A549 (cell line): ENCODE data around the gene PELI3. TPM values are rescaled to one million over a fixed set of nuclear protein-coding genes. Genes with fewer than 3 reads are reported as not detected.

Experiments used
- CBX8 ChIP-seq: fragments of 200-600 bp; sonication (generic); IDR thresholded peaks from 2 replicates; pipeline ENCODE4 v1.6.1; 2016
- CHD4 ChIP-seq: fragments of 200-600 bp; sonication (generic); IDR thresholded peaks from 2 replicates; pipeline ENCODE4 v1.6.1; 2016; ENCODE audit warnings: antibody characterized with exemption, mild to moderate bottlenecking, borderline replicate concordance
- CTCF ChIP-seq: fragments of >200 bp; sonication (Bioruptor Twin); formaldehyde crosslinking; IDR thresholded peaks from 3 replicates; pipeline ENCODE4 v1.5.1; 2016
- ELK1 ChIP-seq: fragments of 150-350 bp; IDR thresholded peaks from 2 replicates; pipeline ENCODE4 v1.6.1; 2014; ENCODE audit warnings: low read depth, mild to moderate bottlenecking, low read length
- ESRRA ChIP-seq: fragments of 150-350 bp; IDR thresholded peaks from 2 replicates; pipeline ENCODE4 v1.6.1; 2014; ENCODE audit warnings: mild to moderate bottlenecking, low read length, borderline replicate concordance
- FOSL2 ChIP-seq, 2 experiments: fragments of 450-650 bp in 1 of 2; fragments of >200 bp in 1 of 2; sonication (Bioruptor Twin) in 1 of 2; formaldehyde crosslinking; IDR thresholded peaks; 2 replicates each; pipeline versions ENCODE4 v1.5.0 to v1.6.1; 2016 to 2020; ENCODE audit warnings: mild to moderate bottlenecking in 1 of 2, moderate library complexity in 1 of 2
- GATA3 ChIP-seq: IDR thresholded peaks from 2 replicates; pipeline ENCODE4 v1.6.1; 2012; ENCODE audit warnings: borderline replicate concordance
- HES2 ChIP-seq: fragments of >200 bp; sonication (Bioruptor Twin); formaldehyde crosslinking; IDR thresholded peaks from 2 replicates; pipeline ENCODE4 v1.6.1; 2016
- JUN ChIP-seq, 2 experiments: fragments of >200 bp; sonication (Bioruptor Twin); formaldehyde crosslinking; IDR thresholded peaks; 2 replicates in 1 of 2; 3 replicates in 1 of 2; pipeline ENCODE4 v1.6.1; 2016 to 2017
- JUNB ChIP-seq: fragments of >200 bp; sonication (Bioruptor Twin); formaldehyde crosslinking; IDR thresholded peaks from 2 replicates; pipeline ENCODE4 v1.6.1; 2016
- KDM1A ChIP-seq: fragments of 200-600 bp; sonication (generic); IDR thresholded peaks from 2 replicates; pipeline ENCODE4 v1.6.1; 2016; ENCODE audit warnings: low read depth, mild to moderate bottlenecking
- KDM5A ChIP-seq: fragments of 200-600 bp; sonication (generic); IDR thresholded peaks from 2 replicates; pipeline ENCODE4 v1.6.1; 2016; ENCODE audit warnings: antibody characterized with exemption, mild to moderate bottlenecking
- MAFK ChIP-seq: fragments of 450-650 bp; IDR thresholded peaks from 2 replicates; pipeline ENCODE4 v1.6.1; 2014; ENCODE audit not compliant: partially characterized antibody
- MYC ChIP-seq: IDR thresholded peaks from 2 replicates; pipeline ENCODE4 v1.6.1; 2012; ENCODE audit warnings: mild to moderate bottlenecking, inconsistent platforms, low read length, improper control_type of control experiment, borderline replicate concordance
- NFE2L2 ChIP-seq: fragments of 150-350 bp; conservative IDR thresholded peaks from 2 replicates; pipeline ENCODE4 v1.6.1; 2014; ENCODE audit warnings: low read length
- NR3C1 ChIP-seq: fragments of >200 bp; sonication (Bioruptor Twin); formaldehyde crosslinking; IDR thresholded peaks from 3 replicates; pipeline ENCODE4 v1.6.1; 2017
- PHF8 ChIP-seq: fragments of 200-600 bp; sonication (generic); IDR thresholded peaks from 2 replicates; pipeline ENCODE4 v1.6.1; 2016; ENCODE audit warnings: low read depth, mild to moderate bottlenecking, antibody characterized with exemption, moderate library complexity, borderline replicate concordance
- POLR2A ChIP-seq: IDR thresholded peaks from 2 replicates; pipeline ENCODE4 v1.6.1; 2012; ENCODE audit warnings: mild to moderate bottlenecking, low read length
- RARB ChIP-seq: fragments of 250-450 bp; sonication (Bioruptor Pico); IDR thresholded peaks from 2 replicates; pipeline ENCODE4 v1.8.0; 2021; ENCODE audit warnings: mild to moderate bottlenecking, moderate library complexity
- RCOR1 ChIP-seq: fragments of 150-350 bp; IDR thresholded peaks from 2 replicates; pipeline ENCODE4 v1.6.1; 2014; ENCODE audit warnings: antibody characterized with exemption, low read length, low read depth
- RNF2 ChIP-seq: fragments of 200-600 bp; sonication (generic); IDR thresholded peaks from 2 replicates; pipeline ENCODE4 v1.6.1; 2016; ENCODE audit warnings: low read depth, mild to moderate bottlenecking, antibody characterized with exemption, moderate library complexity, borderline replicate concordance
- SMC3 ChIP-seq: fragments of >200 bp; sonication (Bioruptor Twin); formaldehyde crosslinking; IDR thresholded peaks from 3 replicates; pipeline ENCODE4 v1.6.1; 2018; ENCODE audit warnings: inconsistent platforms
- ZC3H11A ChIP-seq: fragments of 450-650 bp; IDR thresholded peaks from 2 replicates; pipeline ENCODE4 v1.6.1; 2014; ENCODE audit warnings: antibody characterized with exemption, mild to moderate bottlenecking
- ZFP36 ChIP-seq: fragments of 450-650 bp; IDR thresholded peaks from 2 replicates; pipeline ENCODE4 v1.6.1; 2014; ENCODE audit warnings: borderline replicate concordance; ENCODE audit not compliant: partially characterized antibody
- ZNF302 ChIP-seq: fragments of 250-450 bp; sonication (Bioruptor Pico); IDR thresholded peaks from 2 replicates; pipeline ENCODE4 v1.9.0; 2021; ENCODE audit warnings: inconsistent platforms, mild to moderate bottlenecking, moderate library complexity
- ZSCAN20 ChIP-seq: fragments of 250-450 bp; sonication (Bioruptor Pico); IDR thresholded peaks from 2 replicates; pipeline ENCODE4 v1.8.0; 2022; ENCODE audit warnings: mild to moderate bottlenecking, moderate library complexity
- polyA plus RNA-seq, 4 experiments: library from polyadenylated mRNA; depleted of rRNA in 3 of 4; stranded (reverse); fragments of >200 nt; fragmentation: RNase III in 1 of 4; extraction: RNeasy Plus Mini Kit Qiagen cat#74134 plus additional on column Dnase treatment in 1 of 4; gene quantifications; 2 replicates in 3 of 4; 3 replicates in 1 of 4; pipeline ENCODE4 v1.2.3, GENCODE V29; 2011 to 2017
- TF ChIP-seq, protein P1 (sequence below): fragments of 450-650 bp; IDR thresholded peaks from 2 replicates; pipeline ENCODE4 v1.6.1; 2014; ENCODE audit warnings: antibody characterized with exemption
- TF ChIP-seq, protein P2 (sequence below): fragments of 250-450 bp; sonication (Bioruptor Pico); IDR thresholded peaks from 2 replicates; pipeline ENCODE4 v1.5.0; 2020; ENCODE audit warnings: low read depth, mild to moderate bottlenecking, moderate library complexity
- TF ChIP-seq, protein P3 (sequence below): IDR thresholded peaks from 2 replicates; pipeline ENCODE4 v1.6.1; 2012

PELI3 gene
- polyA plus RNA-seq, 2 of the 4 experiments (the other 2 are of a cell fraction): 2.3 to 5.7 TPM

DNA sequence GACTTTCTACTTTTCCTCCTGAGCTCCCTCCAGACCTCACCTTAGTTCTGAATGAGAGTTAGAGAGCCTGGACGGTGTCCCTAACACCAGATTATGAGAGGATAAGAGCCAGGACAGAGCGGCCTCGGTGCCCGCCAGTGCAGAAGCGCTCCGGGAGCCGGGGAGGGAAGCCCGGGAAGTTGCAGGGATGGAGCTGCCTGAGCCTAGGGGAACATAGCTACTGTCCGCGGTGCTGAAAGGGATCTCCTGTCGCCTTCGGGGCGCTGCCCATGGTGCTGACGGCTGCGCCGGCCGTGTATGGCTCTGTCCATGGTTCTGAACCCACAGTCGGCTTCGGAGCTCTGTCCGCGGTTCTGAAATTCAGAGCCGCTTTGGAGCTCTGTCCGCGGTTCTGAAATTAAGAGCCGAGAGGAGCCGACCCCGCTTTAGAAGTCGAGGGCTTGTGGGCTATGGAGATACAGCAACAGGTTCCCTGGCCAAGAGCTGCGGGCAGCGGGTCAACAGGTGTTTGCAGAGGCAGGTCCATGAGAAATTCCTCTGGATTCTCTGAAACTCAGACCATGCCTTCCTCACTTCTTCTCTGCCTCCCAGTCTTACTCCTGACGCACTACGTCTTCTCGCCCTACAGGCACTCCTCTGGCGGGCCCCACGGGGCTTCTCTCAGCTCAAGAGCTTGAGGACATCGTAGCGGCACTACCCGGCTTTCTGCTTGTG lies 45.1 kb upstream of the PELI3 start (continued):
- TF ChIP-seq, protein P1, sequence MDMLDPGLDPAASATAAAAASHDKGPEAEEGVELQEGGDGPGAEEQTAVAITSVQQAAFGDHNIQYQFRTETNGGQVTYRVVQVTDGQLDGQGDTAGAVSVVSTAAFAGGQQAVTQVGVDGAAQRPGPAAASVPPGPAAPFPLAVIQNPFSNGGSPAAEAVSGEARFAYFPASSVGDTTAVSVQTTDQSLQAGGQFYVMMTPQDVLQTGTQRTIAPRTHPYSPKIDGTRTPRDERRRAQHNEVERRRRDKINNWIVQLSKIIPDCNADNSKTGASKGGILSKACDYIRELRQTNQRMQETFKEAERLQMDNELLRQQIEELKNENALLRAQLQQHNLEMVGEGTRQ: no peak
- TF ChIP-seq JUNB (no peak), KDM5A (no peak), PHF8 (no peak), ZNF302 (CRISPR knock-in tag) (peak; percentile 100), NFE2L2 (no peak), ZSCAN20 (CRISPR knock-in tag) (peak; percentile 100), HES2 (no peak), CBX8 (no peak), RNF2 (no peak), MAFK (no peak), CHD4 (no peak), POLR2A (no peak), ZC3H11A (no peak), KDM1A (peak; percentile 75; the same call in 1 of the 2 replicates), FOSL2 (IDR thresholded peaks at IDR 0.05) (no peak), FOSL2 (CRISPR knock-in tag; IDR thresholded peaks at IDR 0.05) (peak; percentile 91), ESRRA (no peak), NR3C1 (no peak), MYC (no peak), RARB (CRISPR knock-in tag) (peak; percentile 93), GATA3 (peak; percentile 67), ZFP36 (no peak), SMC3 (no peak; the same call in 2 of the 3 replicates), CTCF (no peak), ELK1 (no peak), JUN (IDR thresholded peaks at IDR 0.05) (0 out of 5 replicates have a peak, but pooled peaks of 1 of the 2 experiments have one; percentile 36), RCOR1 (peak; percentile 100)
- TF ChIP-seq, protein P2, sequence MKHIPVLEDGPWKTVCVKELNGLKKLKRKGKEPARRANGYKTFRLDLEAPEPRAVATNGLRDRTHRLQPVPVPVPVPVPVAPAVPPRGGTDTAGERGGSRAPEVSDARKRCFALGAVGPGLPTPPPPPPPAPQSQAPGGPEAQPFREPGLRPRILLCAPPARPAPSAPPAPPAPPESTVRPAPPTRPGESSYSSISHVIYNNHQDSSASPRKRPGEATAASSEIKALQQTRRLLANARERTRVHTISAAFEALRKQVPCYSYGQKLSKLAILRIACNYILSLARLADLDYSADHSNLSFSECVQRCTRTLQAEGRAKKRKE: peak; percentile 100
- TF ChIP-seq, protein P3, sequence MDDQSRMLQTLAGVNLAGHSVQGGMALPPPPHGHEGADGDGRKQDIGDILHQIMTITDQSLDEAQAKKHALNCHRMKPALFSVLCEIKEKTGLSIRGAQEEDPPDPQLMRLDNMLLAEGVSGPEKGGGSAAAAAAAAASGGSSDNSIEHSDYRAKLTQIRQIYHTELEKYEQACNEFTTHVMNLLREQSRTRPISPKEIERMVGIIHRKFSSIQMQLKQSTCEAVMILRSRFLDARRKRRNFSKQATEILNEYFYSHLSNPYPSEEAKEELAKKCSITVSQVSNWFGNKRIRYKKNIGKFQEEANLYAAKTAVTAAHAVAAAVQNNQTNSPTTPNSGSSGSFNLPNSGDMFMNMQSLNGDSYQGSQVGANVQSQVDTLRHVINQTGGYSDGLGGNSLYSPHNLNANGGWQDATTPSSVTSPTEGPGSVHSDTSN: peak; percentile 33; the same call in 1 of the 2 replicates
